Measurements from ENCODE around the gene CHL1.

Gene CHL1

GRCh38 chr3:447671-448070 is 251.1 kb downstream of the CHL1 start:
- no peak for TF ChIP-seq POLR2A (IDR thresholded peaks at IDR 0.05; ENCODE audit: extremely low read depth, insufficient read length)
- TF ChIP-seq CTCF (IDR thresholded peaks at IDR 0.05; ENCODE audit: low read depth, low read length): no peak
- TF ChIP-seq MAX (IDR thresholded peaks at IDR 0.05; ENCODE audit: low read depth, low read length): no peak
- TF ChIP-seq MYC (IDR thresholded peaks at IDR 0.05; ENCODE audit: low read depth, low read length): no peak
- no peak for DNase-seq (ENCODE audit: low read depth)
- no peak overlapping the region for H3K4me3 ChIP-seq (ENCODE audit: low read depth, low read length)

GRCh38 chr3:449711-450110 is 253.1 kb downstream of the CHL1 start:
- TF ChIP-seq MAX (IDR thresholded peaks at IDR 0.05; ENCODE audit: low read depth, low read length) (no peak), MYC (IDR thresholded peaks at IDR 0.05; ENCODE audit: low read depth, low read length) (no peak)
- no peak for DNase-seq (ENCODE audit: low read depth)
- H3K4me3 ChIP-seq (ENCODE audit: low read depth, low read length): no peak overlapping the region

- H3K4me3 ChIP-seq (ENCODE audit: low read depth, low read length): no peak overlapping the region
- no peak for TF ChIP-seq MAX (IDR thresholded peaks at IDR 0.05; ENCODE audit: low read depth, low read length)
- no peak for DNase-seq (ENCODE audit: low read depth)
These were observed 255.7 kb downstream of the CHL1 start for GRCh38 chr3:452221-452620.

GRCh38 chr3:453106-453505 is 256.5 kb downstream of the CHL1 start:
- TF ChIP-seq CTCF (IDR thresholded peaks at IDR 0.05; ENCODE audit: low read depth, low read length): no peak
- no peak for TF ChIP-seq MYC (IDR thresholded peaks at IDR 0.05; ENCODE audit: low read depth, low read length)
- no peak for TF ChIP-seq MAX (IDR thresholded peaks at IDR 0.05; ENCODE audit: low read depth, low read length)
- TF ChIP-seq POLR2A (IDR thresholded peaks at IDR 0.05; ENCODE audit: extremely low read depth, insufficient read length): no peak
- no peak overlapping the region for H3K4me3 ChIP-seq (ENCODE audit: low read depth, low read length)
- no peak for DNase-seq (ENCODE audit: low read depth)

- no peak for DNase-seq (ENCODE audit: low read depth)
- H3K4me3 ChIP-seq (ENCODE audit: low read depth, low read length): no peak overlapping the region
- no peak for TF ChIP-seq MAX (IDR thresholded peaks at IDR 0.05; ENCODE audit: low read depth, low read length)
- TF ChIP-seq CTCF (IDR thresholded peaks at IDR 0.05; ENCODE audit: low read depth, low read length): no peak
- TF ChIP-seq MYC (IDR thresholded peaks at IDR 0.05; ENCODE audit: low read depth, low read length): no peak
- no peak for TF ChIP-seq POLR2A (IDR thresholded peaks at IDR 0.05; ENCODE audit: extremely low read depth, insufficient read length)
These were observed 258.4 kb downstream of the CHL1 start for GRCh38 chr3:454986-455385.

GRCh38 chr3:458124-458523 is 261.6 kb downstream of the CHL1 start:
- H3K4me3 ChIP-seq (ENCODE audit: low read depth, low read length): no peak overlapping the region
- TF ChIP-seq MAX (IDR thresholded peaks at IDR 0.05; ENCODE audit: low read depth, low read length) (no peak), POLR2A (IDR thresholded peaks at IDR 0.05; ENCODE audit: extremely low read depth, insufficient read length) (no peak), MYC (IDR thresholded peaks at IDR 0.05; ENCODE audit: low read depth, low read length) (no peak), CTCF (IDR thresholded peaks at IDR 0.05; ENCODE audit: low read depth, low read length) (no peak)
- DNase-seq (ENCODE audit: low read depth): no peak

Data from NB4 (cell line).